K562 (cell line): Measurements from ENCODE around the gene HNRNPH1. TPM values are rescaled to one million over a fixed set of nuclear protein-coding genes. Genes with fewer than 3 reads are reported as not detected.

Source experiments
- ATAC-seq: fragments of 200-7000 bp; cut with Tn5 transposase; 3 replicates; pipeline ENCODE4 v1.9.1; 2020; ENCODE audit warnings: moderate library complexity
- BruUV-seq: library from RNA; stranded (reverse); fragments of 400-500 nt; replicated peaks from 2 replicates; lab custom pipeline; 2021; lab: Mats Ljungman, UMichigan
- CTCF ChIA-PET: fragments of 300-600 bp; formaldehyde crosslinking; extraction: SDS; loops from one replicate; lab custom pipeline; 2021; ENCODE audit warnings: low intra/inter-chr PET ratio; lab: Yijun Ruan, JAX
- POLR2A ChIA-PET: fragments of 300-600, 350-650 bp; sonication (Branson Sonifier 250); formaldehyde crosslinking; extraction: SDS; loops from one replicate; lab custom pipeline; 2021; ENCODE audit warnings: antibody characterized with exemption, inconsistent platforms; lab: Yijun Ruan, JAX
- DNase-seq, 4 experiments: peaks; one replicate each; pipeline versions ENCODE4 v3.0.0 to v3.0.0-alpha.2; 2011 to 2018; ENCODE audit warnings: low spot score in 3 of 4, mixed read lengths in 3 of 4; ENCODE audit errors: extremely low read depth in 1 of 4
- FAIRE-seq: peaks from 2 replicates; lab custom pipeline; 2011; peaks lifted over from hg19 to GRCh38; lab: Jason Lieb, UNC
- H2AFZ ChIP-seq: 2 replicates; pipeline ENCODE4 v1.6.0; 2011; ENCODE audit warnings: low read depth, low read length, control low read depth, inconsistent platforms
- H3K27ac ChIP-seq: fragments of 200-600 bp; 3 replicates; pipeline ENCODE4 v1.8.0; 2011; ENCODE audit warnings: low read depth, mild to moderate bottlenecking, control low read depth, inconsistent platforms, low read length, moderate library complexity, mixed read lengths; ENCODE audit errors: extremely low read depth
- H3K27me3 ChIP-seq, 2 experiments: fragments of 300-600 bp in 1 of 2; 2 replicates in 1 of 2; 3 replicates in 1 of 2; pipeline versions ENCODE4 v1.6.0 to v1.8.0; 2011; ENCODE audit warnings: inconsistent platforms in 2 of 2, low read length in 2 of 2, mild to moderate bottlenecking in 1 of 2, mixed read lengths in 1 of 2, moderate library complexity in 1 of 2; ENCODE audit not compliant: control insufficient read depth in 2 of 2, insufficient read depth in 2 of 2
- H3K36me3 ChIP-seq: fragments of 300-600 bp; 3 replicates; pipeline ENCODE4 v1.8.0; 2011; ENCODE audit warnings: mild to moderate bottlenecking, low read length, inconsistent platforms; ENCODE audit not compliant: control insufficient read depth, insufficient read depth
- H3K4me1 ChIP-seq, 2 experiments: fragments of 200-600 bp in 1 of 2; replicated peaks in 1 of 2; 2 replicates in 1 of 2; 3 replicates in 1 of 2; pipeline versions ENCODE4 v1.5.1 to v1.8.0; 2011; ENCODE audit warnings: inconsistent platforms in 2 of 2, low read length in 2 of 2, mild to moderate bottlenecking in 1 of 2, mixed read lengths in 1 of 2, moderate library complexity in 1 of 2; ENCODE audit not compliant: control insufficient read depth in 2 of 2, insufficient read depth in 2 of 2
- H3K4me2 ChIP-seq: 2 replicates; pipeline ENCODE4 v1.6.1; 2011; ENCODE audit warnings: low read length, control low read depth, inconsistent platforms, mixed read lengths; ENCODE audit not compliant: insufficient read depth
- H3K4me3 ChIP-seq: fragments of 200-600 bp; sonication (generic), shearing (Covaris generic); 2 replicates; pipeline ENCODE4 v1.5.1; 2016; ENCODE audit warnings: control low read depth, inconsistent platforms
- H3K79me2 ChIP-seq: fragments of 200-600 bp; 3 replicates; pipeline ENCODE4 v1.8.0; 2011; ENCODE audit warnings: low read length, inconsistent platforms; ENCODE audit not compliant: control insufficient read depth, insufficient read depth
- H3K9ac ChIP-seq, 2 experiments: 2 replicates each; pipeline versions ENCODE4 v1.6.0 to v1.6.1; 2011; ENCODE audit warnings: low read depth in 2 of 2, low read length in 2 of 2, control low read depth in 1 of 2, inconsistent platforms in 1 of 2, mild to moderate bottlenecking in 1 of 2, mixed read lengths in 1 of 2; ENCODE audit not compliant: insufficient read depth in 1 of 2
- H3K9me1 ChIP-seq: one replicate; pipeline ENCODE4 v1.6.0; 2011; ENCODE audit warnings: inconsistent platforms, mild to moderate bottlenecking, low read length, moderate library complexity; ENCODE audit not compliant: control insufficient read depth, insufficient read depth
- H3K9me3 ChIP-seq: replicated peaks from 2 replicates; pipeline ENCODE4 v1.5.1; 2011; ENCODE audit warnings: low read depth, low read length, inconsistent platforms; ENCODE audit not compliant: control insufficient read depth, insufficient read depth
- H4K20me1 ChIP-seq: replicated peaks from 2 replicates; pipeline ENCODE4 v1.6.1; 2011; ENCODE audit warnings: low read length, inconsistent platforms, mixed read lengths; ENCODE audit not compliant: control insufficient read depth, insufficient read depth
- FOXJ2 ChIP-seq: fragments of 200-800 bp; sonication (Bioruptor generic); IDR thresholded peaks from 2 replicates; pipeline ENCODE4 v1.6.1; 2016; ENCODE audit warnings: missing genetic modification characterization, missing compliant biosample characterization
- MBD2 ChIP-seq: sonication (generic); IDR thresholded peaks from 2 replicates; pipeline ENCODE4 v1.6.1; 2016; ENCODE audit warnings: low read depth, borderline replicate concordance
- NFXL1 ChIP-seq: fragments of 450-650 bp; formaldehyde crosslinking; IDR thresholded peaks from 2 replicates; pipeline ENCODE4 v1.4.0; 2021; ENCODE audit warnings: mild to moderate bottlenecking
- WGBS: fragments of 100-300 bp; shearing (Covaris generic); methylation state at CpG from one replicate; pipeline ENCODE4 v1.1.6; 2016; ENCODE audit warnings: low coverage, mixed read lengths; ENCODE audit not compliant: insufficient coverage; ENCODE audit errors: missing lambda C conversion rate; 5-methylcytosine and 5-hydroxymethylcytosine counted together
- in situ Hi-C: fragments of 300-500 bp; cut with MboI; formaldehyde crosslinking; loops from 4 replicates; pipeline ENCODE4 v1.15.0; 2018; ENCODE audit warnings: inconsistent platforms, mixed read lengths
- intact Hi-C: fragments of 100-400 bp; cut with micrococcal nuclease; formaldehyde crosslinking; loops from 2 replicates; pipeline ENCODE4 v1.14.2; 2022
- polyA plus RNA-seq, 8 experiments: library from polyadenylated mRNA; depleted of rRNA in 4 of 8; stranded (reverse) in 5 of 8; unstranded in 3 of 8; fragments of >200 nt; fragmentation: Nextera tagmentation in 2 of 8; fragmentation: Illumina TruSeq in 1 of 8; extraction: Ambion mirVana in 2 of 8; extraction: Trizol in 1 of 8; gene quantifications; 2 replicates each; pipeline versions ENCODE4 v1.2.1 to v1.2.3, GENCODE V29; 2011 to 2014; ENCODE audit warnings: inconsistent platforms in 1 of 8, missing spikeins in 1 of 8
- total RNA-seq, 7 experiments: library from RNA; depleted of rRNA in 6 of 7; stranded (reverse); fragments of >200 nt in 6 of 7; fragmentation: Illumina TruSeq in 2 of 7; extraction: Trizol in 2 of 7; gene quantifications; 2 replicates each; pipeline versions ENCODE4 v1.2.1 to v1.2.3, GENCODE V29; 2011 to 2021; ENCODE audit warnings: low replicate concordance in 1 of 7
- TF ChIP-seq, protein P1 (sequence below): fragments of 450-650 bp; formaldehyde crosslinking; conservative IDR thresholded peaks from 2 replicates; pipeline ENCODE4 v1.4.0; 2022; ENCODE audit warnings: mild to moderate bottlenecking, missing genetic modification characterization
- TF ChIP-seq, protein P2 (sequence below): sonication (generic); formaldehyde crosslinking; IDR thresholded peaks from 2 replicates; pipeline ENCODE4 v1.8.1; 2023; ENCODE audit warnings: mild to moderate bottlenecking, missing genetic modification reagents

The HNRNPH1 gene
- total and polyA plus RNA-seq, 9 of the 15 experiments (the other 6 are each of a cell fraction or from before 2014, with no cell fraction given): 103 to 656 (median 561) TPM

DNA sequence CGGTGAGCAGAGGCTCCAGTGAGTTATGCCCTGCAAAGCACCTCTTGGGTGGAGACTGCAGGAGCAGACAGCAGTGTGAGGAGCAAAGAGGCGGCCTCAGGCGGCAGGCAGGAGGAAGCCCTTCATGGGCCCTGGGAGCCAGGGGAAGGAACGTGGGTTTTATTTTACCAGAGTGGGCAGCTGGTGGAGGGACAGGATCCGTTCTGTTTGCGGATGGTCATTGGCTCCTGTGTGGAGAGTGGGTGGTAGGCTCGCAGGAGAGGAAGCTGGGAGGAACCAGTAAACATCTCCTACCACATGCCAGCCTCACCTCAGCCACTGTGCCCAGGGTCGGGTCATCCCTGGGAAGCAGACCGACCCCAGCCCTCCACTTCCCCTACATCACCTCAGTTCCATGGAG, 24.4 kb downstream of the HNRNPH1 start (continued):
- TF ChIP-seq, protein P1, sequence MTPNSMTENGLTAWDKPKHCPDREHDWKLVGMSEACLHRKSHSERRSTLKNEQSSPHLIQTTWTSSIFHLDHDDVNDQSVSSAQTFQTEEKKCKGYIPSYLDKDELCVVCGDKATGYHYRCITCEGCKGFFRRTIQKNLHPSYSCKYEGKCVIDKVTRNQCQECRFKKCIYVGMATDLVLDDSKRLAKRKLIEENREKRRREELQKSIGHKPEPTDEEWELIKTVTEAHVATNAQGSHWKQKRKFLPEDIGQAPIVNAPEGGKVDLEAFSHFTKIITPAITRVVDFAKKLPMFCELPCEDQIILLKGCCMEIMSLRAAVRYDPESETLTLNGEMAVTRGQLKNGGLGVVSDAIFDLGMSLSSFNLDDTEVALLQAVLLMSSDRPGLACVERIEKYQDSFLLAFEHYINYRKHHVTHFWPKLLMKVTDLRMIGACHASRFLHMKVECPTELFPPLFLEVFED (CRISPR knock-in tag): no peak
- no peak for TF ChIP-seq FOXJ2

DNA sequence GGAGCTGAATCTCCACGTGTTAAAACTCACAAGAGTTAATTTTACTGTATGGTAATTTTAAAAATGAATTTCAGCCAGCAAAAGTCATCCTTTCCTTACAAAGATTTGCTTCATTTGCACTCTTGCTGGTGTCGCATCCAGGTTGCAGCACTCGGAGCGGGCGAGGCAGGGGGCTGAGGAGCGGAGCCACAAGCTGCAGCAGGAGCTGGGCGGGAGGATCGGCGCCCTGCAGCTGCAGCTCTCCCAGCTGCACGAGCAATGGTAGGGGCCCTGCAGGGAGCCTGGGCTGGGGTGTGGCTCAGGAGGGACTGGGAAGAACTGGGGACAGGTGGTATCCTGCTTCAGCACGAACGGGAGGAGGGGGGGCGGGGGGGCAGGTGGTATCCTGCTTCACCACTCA, 27.1 kb downstream of the HNRNPH1 start:
- WGBS: 93% methylated on average over 11 of the region's 13 CpGs
- H3K79me2 ChIP-seq: no peaks in the 10 kb centered on the region
- no peak overlapping the region for H3K27ac ChIP-seq
- no peaks in the 10 kb centered on the region for H3K9me3 ChIP-seq
- POLR2A ChIA-PET: interaction anchor here (0.8 to 1.2 kb wide), 3 partner anchors 8 to 28 kb away, joined by 3 to 6 read pairs (median 5); no protein-coding TSS in a partner anchor
- no peaks in the 10 kb centered on the region for H4K20me1 ChIP-seq
- DNase-seq (no peak), ATAC-seq (no peak), FAIRE-seq (no peak)
- H3K9ac ChIP-seq: no peak overlapping the region
- no TSS peak for BruUV-seq
- H3K4me2 ChIP-seq: no peak overlapping the region
- H2AFZ ChIP-seq: no peak overlapping the region
- CTCF ChIA-PET: no interaction called here
- H3K4me1 ChIP-seq: no peaks in the 10 kb centered on the region
- H3K4me3 ChIP-seq: no peak overlapping the region
- in situ Hi-C loops (no loop called here), intact Hi-C loops (no loop called here)
- H3K36me3 ChIP-seq: peaks cover 78% of the 10 kb centered on the region
- no peaks in the 10 kb centered on the region for H3K9me1 ChIP-seq
- H3K27me3 ChIP-seq: no peaks in the 10 kb centered on the region
- TF ChIP-seq NFXL1 (CRISPR knock-in tag): no peak
- TF ChIP-seq, protein P2, sequence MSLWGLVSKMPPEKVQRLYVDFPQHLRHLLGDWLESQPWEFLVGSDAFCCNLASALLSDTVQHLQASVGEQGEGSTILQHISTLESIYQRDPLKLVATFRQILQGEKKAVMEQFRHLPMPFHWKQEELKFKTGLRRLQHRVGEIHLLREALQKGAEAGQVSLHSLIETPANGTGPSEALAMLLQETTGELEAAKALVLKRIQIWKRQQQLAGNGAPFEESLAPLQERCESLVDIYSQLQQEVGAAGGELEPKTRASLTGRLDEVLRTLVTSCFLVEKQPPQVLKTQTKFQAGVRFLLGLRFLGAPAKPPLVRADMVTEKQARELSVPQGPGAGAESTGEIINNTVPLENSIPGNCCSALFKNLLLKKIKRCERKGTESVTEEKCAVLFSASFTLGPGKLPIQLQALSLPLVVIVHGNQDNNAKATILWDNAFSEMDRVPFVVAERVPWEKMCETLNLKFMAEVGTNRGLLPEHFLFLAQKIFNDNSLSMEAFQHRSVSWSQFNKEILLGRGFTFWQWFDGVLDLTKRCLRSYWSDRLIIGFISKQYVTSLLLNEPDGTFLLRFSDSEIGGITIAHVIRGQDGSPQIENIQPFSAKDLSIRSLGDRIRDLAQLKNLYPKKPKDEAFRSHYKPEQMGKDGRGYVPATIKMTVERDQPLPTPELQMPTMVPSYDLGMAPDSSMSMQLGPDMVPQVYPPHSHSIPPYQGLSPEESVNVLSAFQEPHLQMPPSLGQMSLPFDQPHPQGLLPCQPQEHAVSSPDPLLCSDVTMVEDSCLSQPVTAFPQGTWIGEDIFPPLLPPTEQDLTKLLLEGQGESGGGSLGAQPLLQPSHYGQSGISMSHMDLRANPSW: no peak
- no peak for TF ChIP-seq MBD2
